Measurements from ENCODE around the gene SPACA9.

SPACA9 gene

GRCh38 chr9:132894862-132895835, 16.5 kb downstream of the SPACA9 start:
- no peak for DNase-seq

GRCh38 chr9:132896264-132896663, 17.6 kb downstream of the SPACA9 start:
- DNase-seq: no peak

- DNase-seq: no peak
Observed at GRCh38 chr9:132896906-132897305, 18.2 kb downstream of the SPACA9 start.

GRCh38 chr9:132898051-132898450, 19.4 kb downstream of the SPACA9 start:
- DNase-seq: no peak

- DNase-seq: peak; percentile 75
Observed at GRCh38 chr9:132901858-132902831, 23.4 kb downstream of the SPACA9 start.

GRCh38 chr9:132903574-132904492, 25.1 kb downstream of the SPACA9 start:
- DNase-seq: no peak

- DNase-seq: no peak
Observed at GRCh38 chr9:132905726-132906125, 27.0 kb downstream of the SPACA9 start.

- peak; percentile 58 for DNase-seq
Observed at GRCh38 chr9:132908635-132909034, 29.9 kb downstream of the SPACA9 start.

- no peak for DNase-seq
Observed at GRCh38 chr9:132909311-132909710, 30.6 kb downstream of the SPACA9 start.

- DNase-seq: no peak
Observed at GRCh38 chr9:132910376-132910775, 31.7 kb downstream of the SPACA9 start.

- DNase-seq: no peak
Observed at GRCh38 chr9:132912131-132912530, 33.4 kb downstream of the SPACA9 start.

GRCh38 chr9:132914924-132915323, 36.2 kb downstream of the SPACA9 start:
- no peak for DNase-seq

GRCh38 chr9:132919614-132920268, 41.0 kb downstream of the SPACA9 start:
- DNase-seq: no peak

- no peak for DNase-seq
Observed at GRCh38 chr9:132923346-132923902, 44.7 kb downstream of the SPACA9 start.

GRCh38 chr9:132927704-132928103, 49.0 kb downstream of the SPACA9 start:
- no peak for DNase-seq

GRCh38 chr9:132931178-132931735, 52.6 kb downstream of the SPACA9 start:
- no peak for DNase-seq

GRCh38 chr9:132935026-132935425, 56.3 kb downstream of the SPACA9 start:
- no peak for DNase-seq

- DNase-seq: no peak
Observed at GRCh38 chr9:132937463-132937901, 58.8 kb downstream of the SPACA9 start.

GRCh38 chr9:132939169-132939568, 60.5 kb downstream of the SPACA9 start:
- DNase-seq: no peak

Measured in central memory CD4-positive, alpha-beta T cell (primary cell).